CD8-positive, alpha-beta memory T cell (primary cell): ENCODE data around the gene FMNL2. TPM values are rescaled to one million over a fixed set of nuclear protein-coding genes. Genes with fewer than 3 reads are reported as not detected.

Experiments used
- CTCF ChIA-PET: fragments of 350-600 bp; sonication (Branson Sonifier 250); formaldehyde crosslinking; loops from one replicate; lab custom pipeline; 2021; ENCODE audit warnings: antibody characterized with exemption; lab: Charles Lee
- POLR2A ChIA-PET: fragments of 350-600 bp; sonication (Branson Sonifier 250); formaldehyde crosslinking; loops from one replicate; lab custom pipeline; 2021; ENCODE audit warnings: antibody characterized with exemption; lab: Charles Lee
- DNase-seq, 5 donors: peaks; one replicate each; pipeline versions ENCODE4 v3.0.0 to v3.0.0-alpha.2; 2020 to 2022; ENCODE audit warnings: mixed read lengths in 1 of 5
- H3K27ac ChIP-seq: one replicate; pipeline ENCODE4 v1.7.0; 2013; ENCODE audit warnings: low read depth, mild to moderate bottlenecking, low read length, moderate library complexity
- H3K27me3 ChIP-seq: 2 replicates; pipeline ENCODE4 v1.7.0; 2013; ENCODE audit warnings: low read length, mild to moderate bottlenecking; ENCODE audit not compliant: insufficient read depth, poor library complexity, severe bottlenecking
- H3K36me3 ChIP-seq: 2 replicates; pipeline ENCODE4 v1.7.0; 2013; ENCODE audit warnings: mild to moderate bottlenecking, low read length, moderate library complexity; ENCODE audit not compliant: insufficient read depth
- H3K4me1 ChIP-seq: 2 replicates; pipeline ENCODE4 v1.7.0; 2013; ENCODE audit warnings: mild to moderate bottlenecking, low read length, moderate library complexity; ENCODE audit not compliant: insufficient read depth
- H3K4me3 ChIP-seq: 2 replicates; pipeline ENCODE4 v1.7.0; 2013; ENCODE audit warnings: mild to moderate bottlenecking, low read length
- H3K9me3 ChIP-seq: 2 replicates; pipeline ENCODE4 v1.7.0; 2013; ENCODE audit warnings: mild to moderate bottlenecking, low read length
- H3K27ac Mint-ChIP-seq, 8 donors: one replicate each; pipeline ENCODE4 v1.8.0; 2020 to 2021; ENCODE audit warnings: mixed read lengths in 8 of 8, mild to moderate bottlenecking in 6 of 8, inconsistent platforms in 3 of 8, moderate library complexity in 3 of 8
- H3K27me3 Mint-ChIP-seq, 2 donors: one replicate each; pipeline ENCODE4 v1.8.0; 2020 to 2021; ENCODE audit warnings: mixed read lengths in 2 of 2, mild to moderate bottlenecking in 1 of 2, moderate library complexity in 1 of 2
- H3K36me3 Mint-ChIP-seq, 3 donors: one replicate each; pipeline ENCODE4 v1.8.0; 2020 to 2021; ENCODE audit warnings: mixed read lengths in 3 of 3, inconsistent platforms in 1 of 3, mild to moderate bottlenecking in 1 of 3
- H3K4me1 Mint-ChIP-seq, 3 donors: one replicate each; pipeline ENCODE4 v1.8.0; 2020 to 2021; ENCODE audit warnings: mixed read lengths in 3 of 3, inconsistent platforms in 1 of 3, mild to moderate bottlenecking in 1 of 3
- H3K4me3 Mint-ChIP-seq, 7 donors: one replicate each; pipeline ENCODE4 v1.8.0; 2020 to 2021; ENCODE audit warnings: mixed read lengths in 7 of 7, mild to moderate bottlenecking in 6 of 7, moderate library complexity in 4 of 7, inconsistent platforms in 2 of 7
- H3K9me3 Mint-ChIP-seq, 5 donors: one replicate each; pipeline ENCODE4 v1.8.0; 2020 to 2022; ENCODE audit warnings: mixed read lengths in 5 of 5, mild to moderate bottlenecking in 3 of 5, moderate library complexity in 2 of 5, inconsistent platforms in 1 of 5
- polyA plus RNA-seq: library from polyadenylated mRNA; unstranded; fragments of 300-500 nt; fragmentation: Illumina TruSeq; gene quantifications from one replicate; pipeline ENCODE4 v1.2.3, GENCODE V29; 2021
- total RNA-seq, 2 experiments: library from RNA; stranded (reverse); gene quantifications; one replicate each; pipeline ENCODE4 v1.2.3, GENCODE V29; 2021

Gene FMNL2
- total and polyA plus RNA-seq, 3 experiments from 2014 or later = 0.05 to 0.59 (median 0.58) TPM

GRCh38 chr2:152492911-152493310 lies 157.9 kb downstream of the FMNL2 start:
- no peak overlapping the region for H3K27ac Mint-ChIP-seq
- Histone ChIP-seq H3K27ac (no peak overlapping the region), H3K4me3 (no peak overlapping the region), H3K27me3 (no peaks in the 10 kb centered on the region), H3K9me3 (no peaks in the 10 kb centered on the region), H3K4me1 (no peaks in the 10 kb centered on the region), H3K36me3 (no peaks in the 10 kb centered on the region)
- peaks cover 9 to 29% of the 10 kb centered on the region in 2 donors for H3K27me3 Mint-ChIP-seq
- H3K9me3 Mint-ChIP-seq = peaks cover 0 to 2% (median 0%) of the 10 kb centered on the region in 5 donors
- DNase-seq = no peak
- H3K4me3 Mint-ChIP-seq = no peak overlapping the region
- H3K4me1 Mint-ChIP-seq = no peaks in the 10 kb centered on the region
- ChIA-PET CTCF (no interaction called here), POLR2A (no interaction called here)
- H3K36me3 Mint-ChIP-seq = no peaks in the 10 kb centered on the region

- Histone ChIP-seq H3K27me3 (no peaks in the 10 kb centered on the region), H3K27ac (no peak overlapping the region), H3K4me1 (no peaks in the 10 kb centered on the region), H3K36me3 (no peaks in the 10 kb centered on the region), H3K9me3 (no peaks in the 10 kb centered on the region), H3K4me3 (no peak overlapping the region)
- no peaks in the 10 kb centered on the region for H3K36me3 Mint-ChIP-seq
- no peak overlapping the region for H3K27ac Mint-ChIP-seq
- CTCF ChIA-PET = no interaction called here
- H3K4me1 Mint-ChIP-seq = no peaks in the 10 kb centered on the region
- peaks cover 9 to 30% of the 10 kb centered on the region in 2 donors for H3K27me3 Mint-ChIP-seq
- POLR2A ChIA-PET = no interaction called here
- H3K4me3 Mint-ChIP-seq = no peak overlapping the region
- DNase-seq = no peak
- H3K9me3 Mint-ChIP-seq = peaks cover 0 to 2% (median 0%) of the 10 kb centered on the region in 5 donors
Observed at GRCh38 chr2:152493417-152493816, 158.4 kb downstream of the FMNL2 start.

DNA sequence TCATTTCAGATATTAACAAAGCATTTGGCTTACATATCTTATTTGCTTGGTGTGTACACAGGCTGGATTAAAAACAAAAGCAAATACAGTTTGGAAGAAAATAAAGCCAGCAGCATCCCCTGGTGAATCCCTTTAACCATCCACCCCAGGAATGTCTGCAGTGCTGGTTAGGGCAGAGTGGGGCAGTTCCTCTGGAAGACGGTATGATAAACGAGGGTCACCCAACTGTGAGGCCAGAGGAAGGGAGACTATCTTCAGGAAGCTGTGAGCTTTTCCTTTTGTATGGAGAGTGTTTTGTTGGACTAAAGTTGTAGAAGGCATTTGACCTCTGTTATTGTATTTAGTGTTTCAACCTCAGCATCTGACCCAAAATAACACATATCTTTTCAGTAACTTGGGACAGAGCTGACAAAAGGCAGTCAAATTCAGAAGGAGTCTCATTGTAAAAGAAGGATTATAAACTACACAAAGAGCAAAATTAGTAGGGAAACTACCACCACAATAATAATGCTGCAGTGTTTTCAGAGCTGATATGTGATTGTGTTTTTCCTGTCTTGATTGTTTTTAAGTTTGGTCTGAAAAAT lies 159.1 kb downstream of the FMNL2 start:
- H3K9me3 Mint-ChIP-seq = peaks cover 0 to 2% (median 0%) of the 10 kb centered on the region in 5 donors
- H3K27ac Mint-ChIP-seq = no peak overlapping the region
- H3K9me3 ChIP-seq = no peaks in the 10 kb centered on the region
- H3K27me3 Mint-ChIP-seq = peaks cover 4 to 32% of the 10 kb centered on the region in 2 donors
- H3K4me1 ChIP-seq = no peaks in the 10 kb centered on the region
- ChIA-PET POLR2A (no interaction called here), CTCF (no interaction called here)
- H3K4me3 ChIP-seq = no peak overlapping the region
- no peak overlapping the region for H3K4me3 Mint-ChIP-seq
- no peaks in the 10 kb centered on the region for H3K36me3 ChIP-seq
- H3K27ac ChIP-seq = no peak overlapping the region
- no peaks in the 10 kb centered on the region for H3K27me3 ChIP-seq
- H3K36me3 Mint-ChIP-seq = no peaks in the 10 kb centered on the region
- H3K4me1 Mint-ChIP-seq = no peaks in the 10 kb centered on the region
- no peak for DNase-seq

GRCh38 chr2:152496371-152496770 lies 161.4 kb downstream of the FMNL2 start:
- Mint-ChIP-seq H3K4me3 (no peak overlapping the region), H3K36me3 (no peaks in the 10 kb centered on the region), H3K9me3 (peaks cover 0 to 2% (median 0%) of the 10 kb centered on the region in 5 donors), H3K27ac (no peak overlapping the region), H3K4me1 (no peaks in the 10 kb centered on the region), H3K27me3 (peaks cover 6 to 32% of the 10 kb centered on the region in 2 donors)
- ChIA-PET CTCF (no interaction called here), POLR2A (no interaction called here)
- H3K4me3 ChIP-seq = no peak overlapping the region
- H3K27ac ChIP-seq = no peak overlapping the region
- H3K27me3 ChIP-seq = no peaks in the 10 kb centered on the region
- no peak for DNase-seq
- no peaks in the 10 kb centered on the region for H3K36me3 ChIP-seq
- no peaks in the 10 kb centered on the region for H3K9me3 ChIP-seq
- H3K4me1 ChIP-seq = no peaks in the 10 kb centered on the region

DNA sequence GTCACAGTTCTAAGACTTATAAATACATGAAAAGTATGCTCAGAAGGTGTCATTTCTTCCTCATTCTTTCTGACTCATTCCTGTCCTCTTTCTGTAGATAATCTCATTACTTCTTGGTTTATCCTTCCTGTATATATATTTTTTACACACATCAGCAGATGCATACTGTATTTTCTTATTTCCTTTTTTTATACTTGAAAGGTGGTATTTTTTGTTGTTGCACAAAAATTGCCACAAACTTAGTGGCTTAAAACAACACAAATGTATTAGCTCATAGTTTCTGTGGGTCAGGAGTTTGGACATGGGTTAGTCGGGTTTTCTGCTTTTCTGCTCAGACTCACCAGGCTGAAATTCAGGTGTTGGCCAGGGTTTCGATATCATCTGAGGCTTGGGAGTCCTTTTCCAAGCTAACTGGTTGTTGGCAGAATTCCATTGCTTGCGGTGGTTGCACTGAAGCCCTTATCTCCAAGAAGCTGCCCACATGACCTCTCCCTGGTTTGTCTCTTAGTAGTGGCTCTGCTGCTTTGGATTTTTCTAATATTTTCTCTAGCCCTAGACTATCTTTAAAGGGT lies 162.6 kb downstream of the FMNL2 start:
- Mint-ChIP-seq H3K27ac (no peak overlapping the region), H3K27me3 (peaks cover 6 to 35% of the 10 kb centered on the region in 2 donors), H3K4me1 (no peaks in the 10 kb centered on the region), H3K36me3 (no peaks in the 10 kb centered on the region), H3K9me3 (peaks cover 0 to 2% (median 0%) of the 10 kb centered on the region in 5 donors), H3K4me3 (no peak overlapping the region)
- no peak for DNase-seq
- H3K9me3 ChIP-seq = no peaks in the 10 kb centered on the region
- no peaks in the 10 kb centered on the region for H3K4me1 ChIP-seq
- no peaks in the 10 kb centered on the region for H3K36me3 ChIP-seq
- POLR2A ChIA-PET = no interaction called here
- CTCF ChIA-PET = no interaction called here
- no peak overlapping the region for H3K4me3 ChIP-seq
- no peak overlapping the region for H3K27ac ChIP-seq
- no peaks in the 10 kb centered on the region for H3K27me3 ChIP-seq

DNA sequence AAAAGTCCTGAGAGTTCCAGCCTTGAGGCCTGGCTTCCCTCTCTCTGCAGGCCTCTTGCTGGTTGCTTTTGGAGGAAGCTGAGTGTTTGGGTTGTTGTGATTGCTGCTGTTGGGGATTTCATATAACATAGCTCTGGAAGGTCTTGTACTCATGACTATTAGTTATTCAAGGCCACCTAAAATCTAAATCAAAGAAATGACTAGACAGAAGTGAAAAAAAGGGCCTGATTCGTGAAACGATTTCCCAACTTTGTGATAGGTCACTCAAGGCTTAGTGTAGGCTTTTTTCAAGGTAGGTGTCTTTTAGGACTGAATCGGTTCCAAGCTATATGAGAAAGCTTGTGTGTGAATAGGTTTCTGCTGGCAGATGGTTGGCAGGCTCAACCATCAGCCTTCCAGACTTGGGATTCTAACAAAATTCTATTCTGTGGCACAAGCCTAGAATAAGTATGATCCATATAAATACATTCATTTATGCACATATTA lies 164.4 kb downstream of the FMNL2 start:
- Mint-ChIP-seq H3K4me1 (no peaks in the 10 kb centered on the region), H3K4me3 (no peak overlapping the region)
- CTCF ChIA-PET = no interaction called here

DNA sequence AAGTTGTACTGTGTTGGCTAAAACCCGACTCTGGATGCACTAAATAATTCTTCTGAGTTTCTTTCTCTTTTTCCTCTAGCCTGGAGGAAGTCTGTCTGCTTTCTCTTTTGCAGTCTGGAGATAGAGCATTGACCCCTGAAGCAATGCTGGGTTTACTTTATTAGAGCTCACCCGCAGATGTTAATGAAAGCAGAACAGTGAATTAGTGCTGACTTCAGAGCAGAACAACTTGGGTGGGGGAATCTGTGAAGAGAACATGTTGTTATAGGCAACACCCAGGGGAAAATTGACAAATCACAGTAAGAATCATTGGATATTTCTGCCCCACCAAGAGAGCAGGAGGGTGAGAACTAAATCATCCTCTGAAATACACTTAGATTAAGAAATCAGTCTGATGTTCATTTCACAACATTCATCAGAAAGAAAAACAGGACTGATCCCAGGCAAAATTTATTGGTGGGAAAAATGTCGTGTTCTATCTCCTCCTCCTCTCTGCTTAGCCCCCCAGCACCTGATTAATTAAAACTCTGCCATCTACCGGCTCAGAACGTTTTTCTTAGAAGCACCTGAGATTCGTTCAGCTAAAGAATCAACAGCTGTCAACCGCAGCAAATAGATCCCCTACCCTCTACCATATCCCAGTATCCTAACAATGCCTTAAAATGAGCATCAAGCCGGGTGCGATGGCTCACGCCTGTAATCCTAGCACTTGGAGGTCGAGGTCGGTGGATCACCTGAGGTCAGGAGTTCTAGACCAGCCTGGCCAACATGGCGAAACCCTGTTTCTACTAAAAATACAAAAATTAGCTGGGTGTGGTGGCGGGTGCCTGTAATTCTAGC lies 165.1 kb downstream of the FMNL2 start:
- no peaks in the 10 kb centered on the region for H3K27me3 ChIP-seq
- Mint-ChIP-seq H3K27ac (no peak overlapping the region), H3K4me3 (no peak overlapping the region), H3K36me3 (no peaks in the 10 kb centered on the region), H3K27me3 (peaks cover 4 to 25% of the 10 kb centered on the region in 2 donors), H3K9me3 (peaks cover 0 to 4% (median 0%) of the 10 kb centered on the region in 5 donors), H3K4me1 (no peaks in the 10 kb centered on the region)
- POLR2A ChIA-PET = no interaction called here
- no peak overlapping the region for H3K4me3 ChIP-seq
- H3K9me3 ChIP-seq = no peaks in the 10 kb centered on the region
- no peak for DNase-seq
- H3K4me1 ChIP-seq = no peaks in the 10 kb centered on the region
- no peaks in the 10 kb centered on the region for H3K36me3 ChIP-seq
- CTCF ChIA-PET = no interaction called here
- no peak overlapping the region for H3K27ac ChIP-seq

More for the DNA sequence above, 164.4 kb downstream of the FMNL2 start:
- Histone ChIP-seq H3K4me3 (no peak overlapping the region), H3K27ac (no peak overlapping the region), H3K4me1 (no peaks in the 10 kb centered on the region), H3K27me3 (no peaks in the 10 kb centered on the region), H3K9me3 (no peaks in the 10 kb centered on the region), H3K36me3 (no peaks in the 10 kb centered on the region)
- POLR2A ChIA-PET = no interaction called here
- no peak for DNase-seq
- Mint-ChIP-seq H3K9me3 (peaks cover 0 to 4% (median 0%) of the 10 kb centered on the region in 5 donors), H3K27ac (no peak overlapping the region), H3K36me3 (no peaks in the 10 kb centered on the region), H3K27me3 (peaks cover 6 to 25% of the 10 kb centered on the region in 2 donors)

GRCh38 chr2:152500772-152501171 lies 165.8 kb downstream of the FMNL2 start:
- H3K36me3 Mint-ChIP-seq = no peaks in the 10 kb centered on the region
- no peaks in the 10 kb centered on the region for H3K4me1 ChIP-seq
- no peak for DNase-seq
- H3K9me3 Mint-ChIP-seq = peaks cover 0 to 4% (median 0%) of the 10 kb centered on the region in 5 donors
- no peaks in the 10 kb centered on the region for H3K27me3 ChIP-seq
- no peak overlapping the region for H3K4me3 Mint-ChIP-seq
- H3K4me1 Mint-ChIP-seq = no peaks in the 10 kb centered on the region
- H3K4me3 ChIP-seq = no peak overlapping the region
- H3K27me3 Mint-ChIP-seq = peaks cover 3 to 22% of the 10 kb centered on the region in 2 donors
- ChIA-PET CTCF (no interaction called here), POLR2A (no interaction called here)
- H3K27ac ChIP-seq = no peak overlapping the region
- no peaks in the 10 kb centered on the region for H3K36me3 ChIP-seq
- no peaks in the 10 kb centered on the region for H3K9me3 ChIP-seq
- no peak overlapping the region for H3K27ac Mint-ChIP-seq
